Heart left ventricle (tissue), 13 donors: Measurements from ENCODE around the gene COL23A1.

Experiments
- POLR2A ChIP-seq, 2 donors: fragments of 450-650 bp; IDR thresholded peaks; one replicate each; pipeline ENCODE4 v1.6.1; 2017; ENCODE audit warnings: antibody characterized with exemption in 2 of 2, mild to moderate bottlenecking in 2 of 2, moderate library complexity in 2 of 2
- TF ChIP-seq, protein P1 (sequence below), 12 donors: fragments of 200-600 bp; sonication (generic) in 4 of 12; IDR thresholded peaks; one replicate each; pipeline versions ENCODE4 v1.5.0 to v1.8.0; 2018 to 2022; ENCODE audit warnings: antibody characterized with exemption in 12 of 12, mild to moderate bottlenecking in 5 of 12
- donor health status: ischemic (EF 13 %, LVEDD 7.1; RV severe dilation, severe dysfunction).
- donor health status: DM: no; HTN: yes; CAD: no.
- donor health status: DM: no; HTN: no; CAD: no.
- donor health status: ischemic (EF 25% LVEDD 6.9; RV normal size, moderate dysfunction).
- donor health status: ischemic (EF 25% LVEDD 5.7; RV mildly dilated, moderate dysfunction).
- donor health status: ischemic (EF 35%, LVEDD 5.7; RV mildly dilated, moderate dysfunction).
- donor health status: nonischemic (EF 11% LVEDD 7.7; RV severe dilation, severe dysfunction).
- donor health status: DM: yes; HTN: yes; CAD: no.
- donor health status: PGD.
- donor health status: ischemic (EF 29% LVEDD 5.4; RV normal size, mild dysfunction).
- donor health status: nonischemic (EF 23%, LVEDD 6.1; RV moderate dilation, normal function).

DNA sequence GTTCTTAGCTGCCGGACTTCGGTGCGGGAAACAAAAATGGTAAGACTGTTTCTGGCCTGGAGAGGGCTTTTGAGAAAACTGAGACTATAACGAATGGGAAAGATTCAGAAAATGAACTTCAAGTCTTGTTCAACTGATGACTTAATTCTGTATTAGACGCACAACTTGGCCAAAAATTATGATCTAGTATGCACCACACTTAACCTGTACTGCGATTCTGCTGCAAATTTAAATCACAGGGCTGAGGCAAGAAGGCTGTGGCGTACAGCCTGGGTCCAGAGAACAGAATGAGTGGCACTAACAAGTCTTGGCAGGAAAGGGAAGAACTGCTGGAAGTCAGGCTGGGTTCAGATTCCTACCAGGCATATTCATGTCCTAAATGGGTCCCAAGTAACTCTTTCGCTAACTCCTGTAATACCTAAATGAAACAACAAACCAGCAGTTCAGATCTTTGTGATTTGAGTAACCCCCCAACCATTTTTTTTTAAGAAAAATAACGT lies 781 bp upstream of the COL23A1 start:
- TF ChIP-seq, protein P1, sequence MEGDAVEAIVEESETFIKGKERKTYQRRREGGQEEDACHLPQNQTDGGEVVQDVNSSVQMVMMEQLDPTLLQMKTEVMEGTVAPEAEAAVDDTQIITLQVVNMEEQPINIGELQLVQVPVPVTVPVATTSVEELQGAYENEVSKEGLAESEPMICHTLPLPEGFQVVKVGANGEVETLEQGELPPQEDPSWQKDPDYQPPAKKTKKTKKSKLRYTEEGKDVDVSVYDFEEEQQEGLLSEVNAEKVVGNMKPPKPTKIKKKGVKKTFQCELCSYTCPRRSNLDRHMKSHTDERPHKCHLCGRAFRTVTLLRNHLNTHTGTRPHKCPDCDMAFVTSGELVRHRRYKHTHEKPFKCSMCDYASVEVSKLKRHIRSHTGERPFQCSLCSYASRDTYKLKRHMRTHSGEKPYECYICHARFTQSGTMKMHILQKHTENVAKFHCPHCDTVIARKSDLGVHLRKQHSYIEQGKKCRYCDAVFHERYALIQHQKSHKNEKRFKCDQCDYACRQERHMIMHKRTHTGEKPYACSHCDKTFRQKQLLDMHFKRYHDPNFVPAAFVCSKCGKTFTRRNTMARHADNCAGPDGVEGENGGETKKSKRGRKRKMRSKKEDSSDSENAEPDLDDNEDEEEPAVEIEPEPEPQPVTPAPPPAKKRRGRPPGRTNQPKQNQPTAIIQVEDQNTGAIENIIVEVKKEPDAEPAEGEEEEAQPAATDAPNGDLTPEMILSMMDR (IDR thresholded peaks at IDR 0.05) = no peak
- TF ChIP-seq POLR2A (IDR thresholded peaks at IDR 0.05) = no peak
